NCI-H69 (cell line): Measurements from ENCODE around the gene ZNF622.
A peak's percentile ranks its signal among the peaks of the same experiment; 100 is the strongest.

Experiments
- DNase-seq: peaks from one replicate; lab custom pipeline; 2025; lab: John Stamatoyannopoulos, UW

The ZNF622 gene, protein sequence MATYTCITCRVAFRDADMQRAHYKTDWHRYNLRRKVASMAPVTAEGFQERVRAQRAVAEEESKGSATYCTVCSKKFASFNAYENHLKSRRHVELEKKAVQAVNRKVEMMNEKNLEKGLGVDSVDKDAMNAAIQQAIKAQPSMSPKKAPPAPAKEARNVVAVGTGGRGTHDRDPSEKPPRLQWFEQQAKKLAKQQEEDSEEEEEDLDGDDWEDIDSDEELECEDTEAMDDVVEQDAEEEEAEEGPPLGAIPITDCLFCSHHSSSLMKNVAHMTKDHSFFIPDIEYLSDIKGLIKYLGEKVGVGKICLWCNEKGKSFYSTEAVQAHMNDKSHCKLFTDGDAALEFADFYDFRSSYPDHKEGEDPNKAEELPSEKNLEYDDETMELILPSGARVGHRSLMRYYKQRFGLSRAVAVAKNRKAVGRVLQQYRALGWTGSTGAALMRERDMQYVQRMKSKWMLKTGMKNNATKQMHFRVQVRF

DNA sequence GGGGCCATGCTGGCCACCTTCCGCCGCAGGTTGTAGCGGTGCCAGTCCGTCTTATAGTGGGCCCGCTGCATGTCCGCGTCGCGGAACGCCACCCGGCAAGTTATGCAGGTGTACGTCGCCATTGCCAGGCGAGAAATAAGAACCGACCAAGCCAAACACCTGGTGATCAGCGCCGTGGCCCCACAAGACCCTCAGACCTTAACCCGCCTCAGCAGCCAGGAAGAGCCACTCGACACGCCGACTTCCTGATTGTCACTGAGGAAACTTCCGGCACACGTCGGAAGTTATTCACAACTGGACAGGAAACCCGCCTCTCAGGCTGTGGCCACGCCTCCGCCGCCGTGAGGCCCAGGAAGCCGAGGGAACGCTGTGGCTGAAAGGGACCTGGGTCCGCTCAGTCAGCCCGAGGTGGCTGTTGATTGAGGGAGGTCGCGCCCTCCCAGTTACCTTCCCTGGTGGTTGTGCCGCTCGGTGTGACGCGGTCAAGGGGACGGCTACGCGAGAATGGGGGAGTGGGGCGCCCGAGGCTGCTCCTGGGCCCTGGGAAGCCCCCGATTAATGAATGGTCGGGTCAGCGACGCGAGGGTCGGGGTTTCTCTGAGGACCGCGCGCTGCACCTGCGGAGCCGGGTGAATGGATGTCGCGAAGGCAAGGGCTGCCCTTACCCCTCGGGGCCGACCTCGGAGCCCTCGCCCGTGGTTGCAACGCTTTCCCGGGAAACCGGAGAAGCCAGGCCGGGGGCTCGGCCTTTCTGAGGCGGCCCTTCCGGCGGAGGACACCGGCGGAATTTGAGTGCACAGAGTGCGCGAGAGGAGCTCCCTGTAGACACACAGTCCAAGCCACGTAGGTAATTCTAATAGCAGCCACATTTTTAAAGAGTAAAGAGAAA, at the start of gene ZNF622:
Gene ZNF622, minus strand, starts transcription at position 257 of the 889 bp plus-strand sequence. Its CDS starts 135 bp downstream, at position 122.
- DNase-seq = peak; percentile 97

DNA sequence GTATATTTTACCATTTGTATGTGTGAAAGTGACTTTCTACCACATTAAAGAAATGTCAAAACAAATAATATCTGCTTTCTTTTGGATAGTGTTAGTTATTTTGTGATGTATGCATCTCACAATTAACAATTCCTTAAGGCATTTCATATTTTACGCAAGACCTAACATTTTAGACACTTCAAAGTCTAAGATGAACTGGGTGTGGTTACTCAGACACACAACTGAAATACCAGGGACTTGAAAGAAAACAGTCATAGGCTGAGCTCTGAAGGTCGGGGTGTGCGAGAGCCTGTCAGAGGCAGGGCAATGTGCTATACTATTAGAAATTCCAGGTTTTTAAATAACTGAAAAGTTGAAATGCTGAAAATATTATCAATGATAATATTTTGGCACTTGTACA, 44.5 kb upstream of the ZNF622 start:
- DNase-seq = no peak

GRCh38 chr5:16508730-16509531, 43.3 kb upstream of the ZNF622 start:
- DNase-seq = peak; percentile 94

GRCh38 chr5:16507716-16508115, 42.1 kb upstream of the ZNF622 start:
- DNase-seq = no peak

DNA sequence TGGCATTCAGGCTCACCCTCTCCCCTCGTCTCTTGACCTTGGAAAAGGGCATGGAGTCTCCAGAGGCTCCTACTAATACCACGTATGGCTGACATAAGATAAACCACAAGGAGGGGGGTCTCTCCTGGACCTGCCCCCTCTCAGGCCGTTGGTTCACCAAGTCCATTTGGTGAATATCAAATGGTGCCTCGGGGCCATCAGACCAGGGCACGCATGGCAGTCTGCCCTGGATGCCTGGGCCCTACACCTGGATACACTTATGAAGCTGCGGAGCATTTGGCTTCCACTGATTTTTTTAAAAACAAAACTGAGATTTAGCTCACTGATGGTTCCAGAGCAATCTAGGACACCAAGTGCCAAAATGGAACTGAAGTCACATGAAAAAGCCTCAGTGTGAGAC, 40.3 kb upstream of the ZNF622 start:
- DNase-seq = no peak

- no peak for DNase-seq
Observed at GRCh38 chr5:16505140-16505891, 39.7 kb upstream of the ZNF622 start.

GRCh38 chr5:16504571-16504970, 39.0 kb upstream of the ZNF622 start:
- no peak for DNase-seq

- DNase-seq = peak; percentile 40
Observed at GRCh38 chr5:16502866-16503265, 37.3 kb upstream of the ZNF622 start.

DNA sequence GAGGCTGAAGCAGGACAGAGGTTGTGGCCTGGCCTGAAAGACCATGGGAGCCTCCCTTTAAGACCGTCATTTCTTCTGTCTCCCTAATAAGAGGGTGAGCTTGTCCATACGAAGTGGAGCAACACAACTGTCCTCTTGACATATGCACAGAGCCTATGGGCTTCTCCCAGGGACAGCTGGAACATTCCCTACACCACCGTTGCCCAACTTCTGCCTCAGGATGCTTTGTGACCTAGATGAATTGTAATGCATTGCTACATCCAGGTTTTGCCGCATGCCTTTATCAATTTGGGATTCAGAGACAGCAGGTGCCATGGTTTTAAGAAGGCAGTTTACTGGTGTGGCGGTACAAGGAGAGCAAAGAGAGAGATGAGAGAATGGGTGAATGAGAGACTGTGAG, 34.4 kb upstream of the ZNF622 start:
- DNase-seq = no peak

DNA sequence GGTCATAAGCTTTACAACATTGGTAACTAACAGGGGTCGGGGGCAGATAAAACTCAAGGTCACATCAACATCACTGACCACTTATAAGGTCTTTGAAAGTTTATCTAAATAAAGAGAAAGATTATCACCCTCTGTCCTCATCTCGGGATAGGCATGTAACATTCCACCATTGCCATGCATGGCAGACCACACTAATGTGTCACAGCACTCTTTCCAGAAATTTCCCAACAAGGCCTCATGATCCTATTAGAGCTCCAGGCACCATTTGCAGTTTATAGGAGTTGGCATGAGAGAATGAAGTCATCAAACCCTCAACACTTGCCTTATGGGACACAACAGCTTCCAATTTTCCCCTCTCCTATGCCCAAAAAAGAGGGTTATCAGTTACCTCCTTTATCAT, 31.9 kb upstream of the ZNF622 start:
- no peak for DNase-seq

- DNase-seq = no peak
Observed at GRCh38 chr5:16493261-16493660, 27.7 kb upstream of the ZNF622 start.

DNA sequence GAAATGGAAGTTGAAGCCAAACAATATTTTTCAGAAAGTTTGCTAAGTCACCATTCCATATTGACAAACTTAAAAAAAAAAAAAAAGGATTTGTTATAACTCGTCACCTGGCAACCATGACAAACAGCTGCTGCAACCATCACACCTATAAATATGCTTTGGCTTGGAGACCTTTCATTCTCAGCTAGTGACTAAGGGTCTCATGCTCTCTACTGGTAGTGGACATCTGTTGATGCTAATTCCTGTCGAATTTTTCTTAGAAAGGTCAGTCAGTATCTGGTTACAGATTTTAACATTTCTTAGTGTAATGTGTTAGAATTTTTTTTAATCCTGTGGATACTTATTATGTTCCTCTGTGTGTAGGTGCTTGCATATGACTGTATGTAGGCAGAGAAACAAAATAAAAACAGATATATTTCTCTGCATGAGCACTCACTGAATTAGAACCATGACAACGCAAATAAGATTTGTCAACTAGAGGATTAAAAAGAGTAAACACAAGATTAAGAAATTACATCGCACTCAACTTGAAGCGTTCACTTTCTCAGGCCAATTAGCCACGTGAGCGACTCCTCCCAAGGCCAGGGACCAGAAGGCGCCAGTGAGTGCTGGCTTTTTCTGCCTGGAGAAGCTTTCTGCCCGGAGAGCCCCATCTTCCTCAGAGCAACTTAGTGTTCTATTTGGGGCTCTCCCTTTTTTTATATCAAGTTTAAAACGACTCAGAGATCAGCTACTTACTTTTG, 27.0 kb upstream of the ZNF622 start:
- DNase-seq = peak; percentile 26

DNA sequence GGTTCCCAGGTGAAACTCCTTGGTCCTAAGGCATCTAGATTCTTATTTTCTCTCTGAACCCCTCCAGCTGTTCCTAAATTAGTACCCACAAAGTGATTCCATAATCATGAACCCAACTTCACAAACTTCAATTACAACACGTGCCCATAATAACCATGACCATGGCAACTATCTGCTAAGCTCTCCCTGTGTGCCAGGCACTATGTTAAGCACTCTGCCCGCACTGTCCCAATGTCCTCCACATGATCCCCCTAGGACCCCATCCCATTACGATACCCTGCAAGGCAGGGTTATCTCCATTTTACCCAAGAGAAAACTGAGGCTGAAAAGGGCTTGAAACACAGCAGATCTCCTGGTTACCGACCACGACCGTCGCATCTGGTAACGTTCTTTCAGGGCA, 25.3 kb upstream of the ZNF622 start:
- no peak for DNase-seq

- peak; percentile 72 for DNase-seq
Observed at GRCh38 chr5:16489322-16489791, 23.8 kb upstream of the ZNF622 start.

- DNase-seq = no peak
Observed at GRCh38 chr5:16487456-16487855, 21.9 kb upstream of the ZNF622 start.

- no peak for DNase-seq
Observed at GRCh38 chr5:16486711-16487111, 21.1 kb upstream of the ZNF622 start.

- no peak for DNase-seq
Observed at GRCh38 chr5:16485656-16486055, 20.1 kb upstream of the ZNF622 start.

GRCh38 chr5:16484081-16484480, 18.5 kb upstream of the ZNF622 start:
- peak; percentile 28 for DNase-seq

- peak; percentile 96 for DNase-seq
Observed at GRCh38 chr5:16483361-16483760, 17.8 kb upstream of the ZNF622 start.

- no peak for DNase-seq
Observed at GRCh38 chr5:16482891-16483290, 17.3 kb upstream of the ZNF622 start.
